ENCODE measurements around the gene TIMP1.

TIMP1 gene

DNA sequence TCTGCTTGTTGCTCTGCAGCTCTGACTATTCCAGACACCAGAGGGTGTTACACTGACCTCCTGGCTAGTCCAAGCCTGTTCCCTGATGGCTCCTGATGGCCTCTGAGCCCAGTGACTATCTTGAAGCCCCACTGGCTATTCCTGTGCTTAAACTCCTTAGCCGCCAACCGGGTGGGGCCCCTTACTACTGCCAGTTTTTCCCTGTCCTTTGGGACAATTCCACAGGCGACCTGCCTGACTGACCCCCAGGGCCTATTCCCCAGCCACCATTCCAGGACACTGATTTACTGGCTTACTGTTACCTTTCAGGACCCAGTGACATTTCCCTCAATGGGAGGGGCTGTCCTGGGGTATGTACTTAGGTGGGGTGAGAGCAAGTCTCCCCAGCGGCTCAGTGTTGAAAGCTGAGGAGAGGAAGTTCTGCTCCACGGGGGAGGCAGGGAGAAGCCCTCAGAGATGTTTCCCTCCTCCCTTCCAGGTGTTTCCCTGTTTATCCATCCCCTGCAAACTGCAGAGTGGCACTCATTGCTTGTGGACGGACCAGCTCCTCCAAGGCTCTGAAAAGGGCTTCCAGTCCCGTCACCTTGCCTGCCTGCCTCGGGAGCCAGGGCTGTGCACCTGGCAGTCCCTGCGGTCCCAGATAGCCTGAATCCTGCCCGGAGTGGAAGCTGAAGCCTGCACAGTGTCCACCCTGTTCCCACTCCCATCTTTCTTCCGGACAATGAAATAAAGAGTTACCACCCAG, 4.0 kb downstream of the TIMP1 start:
- TF ChIP-seq CTCF (IDR thresholded peaks at IDR 0.05; ENCODE audit: low read depth, low read length, missing control alignments) = no peak
- H3K4me3 ChIP-seq (replicated peaks; ENCODE audit: low read depth, low read length) = no peak overlapping the region
- no peak for DNase-seq (ENCODE audit: extremely low read depth, low read depth)

DNA sequence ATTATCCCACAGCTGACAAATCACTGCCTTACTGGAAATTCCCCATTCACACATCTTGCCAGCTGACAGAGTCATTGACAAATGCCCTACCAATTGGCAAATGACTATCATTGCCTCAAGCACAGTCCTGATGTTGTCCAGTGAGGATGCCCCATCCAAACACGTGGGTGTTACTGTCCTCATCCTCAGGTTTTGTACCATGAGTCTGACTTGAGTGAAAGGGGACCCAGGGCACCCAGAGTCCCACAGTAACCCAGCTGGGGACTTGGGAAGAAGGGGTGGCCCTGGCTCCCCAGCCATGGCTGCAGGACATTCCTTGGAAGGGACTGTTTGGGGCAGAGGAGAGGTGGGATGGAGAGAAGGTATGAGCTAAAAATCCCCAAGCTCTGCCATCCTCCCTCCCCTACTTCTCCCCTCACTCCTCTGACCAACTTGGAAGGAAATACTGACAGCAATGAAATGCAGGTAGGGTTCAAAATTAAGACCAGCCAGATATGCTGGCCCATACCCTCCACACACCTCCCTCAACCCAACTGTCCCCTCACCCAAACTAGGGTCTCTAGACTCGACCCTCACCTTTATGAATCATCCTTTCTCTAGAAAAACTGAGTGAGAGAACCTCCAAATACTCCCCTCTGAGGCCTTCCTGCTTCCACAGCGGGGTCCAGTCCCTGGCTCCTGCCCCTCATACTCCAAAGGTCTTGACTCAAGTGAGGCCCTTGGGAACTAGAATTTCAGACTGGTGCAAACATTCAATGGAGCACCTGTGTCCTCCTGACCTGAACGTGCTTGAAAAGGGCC, 5.1 kb downstream of the TIMP1 start:
- TF ChIP-seq CTCF (IDR thresholded peaks at IDR 0.05; ENCODE audit: low read depth, low read length, missing control alignments) = no peak
- no peak for DNase-seq (ENCODE audit: extremely low read depth, low read depth)
- no peak overlapping the region for H3K4me3 ChIP-seq (replicated peaks; ENCODE audit: low read depth, low read length)

DNA sequence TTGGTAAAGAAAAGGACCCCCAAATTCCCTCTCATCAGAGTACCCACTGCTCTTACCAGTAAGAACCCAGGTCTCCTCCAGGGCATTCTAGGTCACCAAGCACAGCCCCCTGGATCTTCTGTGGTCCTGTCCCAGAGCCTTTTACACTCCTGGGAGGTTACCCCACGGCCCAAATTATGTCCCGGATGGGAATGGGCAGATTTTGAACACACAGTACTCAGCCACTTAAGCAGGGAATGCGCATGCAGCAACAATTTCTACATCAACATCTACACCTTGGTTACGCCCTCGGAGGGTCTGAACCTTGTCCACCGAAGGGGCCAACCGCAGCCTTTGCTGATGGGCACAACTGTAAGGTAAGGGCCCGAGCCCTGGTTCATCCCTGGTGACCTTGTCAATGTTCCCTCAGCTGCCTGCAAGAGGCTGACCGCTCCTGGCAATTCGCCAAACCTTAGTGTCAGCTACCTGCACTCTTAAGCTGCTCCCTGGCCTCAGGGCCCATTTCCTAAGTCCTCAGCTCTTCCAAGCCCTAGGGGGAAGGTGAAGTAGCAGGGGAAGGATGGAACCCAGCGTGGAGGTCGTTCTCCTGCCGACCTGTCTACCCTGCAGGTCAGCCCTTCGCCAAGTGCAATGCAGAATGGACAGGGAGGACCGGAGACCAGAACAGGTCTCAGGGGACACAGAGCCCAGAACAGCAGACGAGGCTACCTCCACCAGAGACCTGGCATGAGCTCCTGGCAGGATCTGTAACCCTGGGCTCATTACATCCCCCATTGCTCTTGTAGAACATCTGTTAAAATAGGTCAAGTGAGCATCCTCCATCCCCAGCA, 5.9 kb downstream of the TIMP1 start:
- TF ChIP-seq CTCF (IDR thresholded peaks at IDR 0.05; ENCODE audit: low read depth, low read length, missing control alignments) = no peak
- DNase-seq (ENCODE audit: extremely low read depth, low read depth) = no peak
- H3K4me3 ChIP-seq (replicated peaks; ENCODE audit: low read depth, low read length) = no peak overlapping the region

GRCh38 chrX:47590984-47591383, 8.7 kb downstream of the TIMP1 start:
- no peak for TF ChIP-seq CTCF (IDR thresholded peaks at IDR 0.05; ENCODE audit: low read depth, low read length, missing control alignments)
- DNase-seq (ENCODE audit: extremely low read depth, low read depth) = no peak
- H3K4me3 ChIP-seq (replicated peaks; ENCODE audit: low read depth, low read length) = no peak overlapping the region

GRCh38 chrX:47593522-47593921, 11.3 kb downstream of the TIMP1 start:
- no peak for DNase-seq (ENCODE audit: extremely low read depth, low read depth)
- no peak for TF ChIP-seq CTCF (IDR thresholded peaks at IDR 0.05; ENCODE audit: low read depth, low read length, missing control alignments)
- no peak overlapping the region for H3K4me3 ChIP-seq (replicated peaks; ENCODE audit: low read depth, low read length)

GRCh38 chrX:47595716-47596251, 13.5 kb downstream of the TIMP1 start:
- no peak overlapping the region for H3K4me3 ChIP-seq (replicated peaks; ENCODE audit: low read depth, low read length)
- DNase-seq (ENCODE audit: extremely low read depth, low read depth) = no peak
- TF ChIP-seq CTCF (IDR thresholded peaks at IDR 0.05; ENCODE audit: low read depth, low read length, missing control alignments) = no peak

Data from HFF-Myc (cell line).